ENCODE measurements around the gene UTF1.
"Not testable (repeated sequence)": the region's sequence is repeated elsewhere in the genome, so short reads cannot be mapped to it uniquely, and the experiment has no call there.

Gene UTF1

GRCh38 chr10:133227256-133227655, 2.8 kb upstream of the UTF1 start:
- DNase-seq (ENCODE audit: low read depth in 2 of 2): no peak

- DNase-seq (ENCODE audit: low read depth in 2 of 2): no peak
These were observed 563 bp upstream of the UTF1 start for GRCh38 chr10:133229265-133230043.

- no peak for DNase-seq (ENCODE audit: low read depth in 2 of 2)
These were observed 574 bp downstream of the UTF1 start for GRCh38 chr10:133230387-133231195.

GRCh38 chr10:133231244-133231945, 1.4 kb downstream of the UTF1 start:
- no peak for DNase-seq (ENCODE audit: low read depth in 2 of 2)

DNA sequence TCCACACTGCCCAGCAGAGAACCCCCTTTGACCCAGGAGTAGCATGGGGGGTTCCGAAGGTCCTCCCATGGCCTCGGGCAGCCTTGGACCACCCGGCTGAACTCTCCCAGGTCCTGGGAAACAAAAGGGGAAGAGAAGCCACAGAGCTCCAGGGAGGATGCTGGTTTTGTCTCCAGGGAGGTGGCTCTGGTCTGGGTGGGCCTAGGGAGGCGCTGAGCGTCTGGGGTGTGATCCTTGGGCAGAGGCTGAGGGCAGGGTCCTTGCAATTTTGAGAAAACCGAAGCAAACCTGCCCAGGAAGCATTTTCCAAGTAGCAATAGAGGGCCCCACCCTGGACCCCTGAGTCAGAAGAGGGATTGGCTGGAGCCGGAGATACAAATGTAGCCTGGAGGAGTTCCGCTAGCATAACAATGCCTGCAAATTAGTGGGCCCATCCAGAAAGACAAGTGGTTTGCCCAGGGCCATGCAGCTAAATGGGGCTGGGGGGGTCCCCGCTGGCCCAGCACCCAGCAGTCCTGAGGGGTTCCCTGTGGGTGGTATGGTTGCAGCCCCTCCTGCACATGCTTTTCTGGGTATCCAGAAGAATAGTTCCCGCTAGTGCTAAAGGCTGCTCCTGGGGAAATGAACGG, 2.0 kb downstream of the UTF1 start:
- DNase-seq (ENCODE audit: low read depth in 2 of 2): no peak

DNA sequence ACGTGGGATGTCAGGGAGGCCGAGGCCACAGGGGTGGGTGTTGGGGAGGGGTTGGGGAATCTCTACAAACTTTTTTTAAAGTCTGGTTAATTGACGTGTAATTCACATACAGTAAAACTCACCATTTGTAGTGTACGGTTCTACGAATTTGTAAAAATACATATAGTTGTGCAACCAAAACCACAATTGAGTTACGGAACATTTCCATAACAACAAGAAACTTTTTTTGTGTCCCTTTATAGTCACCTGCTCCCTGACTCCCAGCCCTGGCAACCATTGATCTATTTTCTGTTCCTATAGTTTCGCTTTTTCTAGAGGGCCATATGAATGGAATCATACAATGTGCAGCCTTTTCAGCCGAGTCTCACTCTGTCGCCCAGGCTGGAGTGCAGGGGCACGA, 4.8 kb downstream of the UTF1 start:
- not testable (repeated sequence) for DNase-seq (ENCODE audit: low read depth in 2 of 2)

DNA sequence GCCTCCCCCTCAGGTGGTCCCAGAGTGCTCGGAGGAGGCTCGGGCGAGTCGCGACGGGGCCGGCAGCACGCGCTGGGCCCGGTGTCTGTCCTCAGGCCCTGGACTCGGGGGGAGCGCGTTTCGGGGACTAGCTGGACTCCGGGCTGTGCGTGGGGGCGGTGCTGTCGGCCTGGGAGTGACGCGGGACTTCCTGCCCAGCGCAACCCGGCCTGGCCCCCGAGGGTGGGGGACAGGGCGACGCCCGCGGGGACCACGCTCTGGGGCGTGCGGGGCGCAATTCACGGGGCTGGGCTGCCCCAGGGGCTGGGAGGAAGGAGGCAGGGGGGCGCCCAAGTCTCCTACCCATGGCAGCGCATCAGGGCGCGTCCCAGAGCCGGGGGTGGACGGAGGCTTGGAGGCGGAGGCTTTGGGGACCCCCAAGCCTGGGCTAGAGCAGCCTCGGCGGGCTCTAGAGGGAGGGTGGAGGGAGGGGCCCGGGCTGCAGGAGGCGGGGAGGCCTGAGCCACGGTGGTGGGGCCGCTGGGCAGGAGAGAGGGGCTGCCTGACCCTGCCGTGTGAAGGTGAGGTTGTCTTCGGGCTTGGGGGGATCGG, 5.3 kb downstream of the UTF1 start:
- DNase-seq (ENCODE audit: low read depth in 2 of 2): no peak

GRCh38 chr10:133235932-133236331, 5.9 kb downstream of the UTF1 start:
- no peak for DNase-seq (ENCODE audit: low read depth in 2 of 2)

- no peak for DNase-seq (ENCODE audit: low read depth in 2 of 2)
These were observed 6.6 kb downstream of the UTF1 start for GRCh38 chr10:133236401-133237240.

DNA sequence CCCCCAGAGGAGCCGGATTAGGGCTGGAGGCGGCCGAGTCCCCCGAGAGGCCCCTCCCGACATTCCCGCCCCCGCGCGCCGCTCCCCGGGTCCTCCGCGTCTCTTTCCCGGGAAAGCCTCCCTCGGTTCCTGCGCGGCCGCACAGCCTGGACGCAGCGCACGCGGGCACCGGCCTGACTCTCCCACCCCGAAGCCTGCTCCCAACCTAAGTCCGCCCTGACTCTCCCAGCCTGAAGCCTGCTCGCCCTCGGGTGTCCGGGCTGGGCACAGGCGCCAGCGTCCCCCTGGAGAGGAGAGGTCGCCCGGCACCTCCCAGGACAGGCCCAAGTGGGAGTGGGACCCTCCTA, 7.2 kb downstream of the UTF1 start:
- DNase-seq (ENCODE audit: low read depth in 2 of 2): no peak

DNA sequence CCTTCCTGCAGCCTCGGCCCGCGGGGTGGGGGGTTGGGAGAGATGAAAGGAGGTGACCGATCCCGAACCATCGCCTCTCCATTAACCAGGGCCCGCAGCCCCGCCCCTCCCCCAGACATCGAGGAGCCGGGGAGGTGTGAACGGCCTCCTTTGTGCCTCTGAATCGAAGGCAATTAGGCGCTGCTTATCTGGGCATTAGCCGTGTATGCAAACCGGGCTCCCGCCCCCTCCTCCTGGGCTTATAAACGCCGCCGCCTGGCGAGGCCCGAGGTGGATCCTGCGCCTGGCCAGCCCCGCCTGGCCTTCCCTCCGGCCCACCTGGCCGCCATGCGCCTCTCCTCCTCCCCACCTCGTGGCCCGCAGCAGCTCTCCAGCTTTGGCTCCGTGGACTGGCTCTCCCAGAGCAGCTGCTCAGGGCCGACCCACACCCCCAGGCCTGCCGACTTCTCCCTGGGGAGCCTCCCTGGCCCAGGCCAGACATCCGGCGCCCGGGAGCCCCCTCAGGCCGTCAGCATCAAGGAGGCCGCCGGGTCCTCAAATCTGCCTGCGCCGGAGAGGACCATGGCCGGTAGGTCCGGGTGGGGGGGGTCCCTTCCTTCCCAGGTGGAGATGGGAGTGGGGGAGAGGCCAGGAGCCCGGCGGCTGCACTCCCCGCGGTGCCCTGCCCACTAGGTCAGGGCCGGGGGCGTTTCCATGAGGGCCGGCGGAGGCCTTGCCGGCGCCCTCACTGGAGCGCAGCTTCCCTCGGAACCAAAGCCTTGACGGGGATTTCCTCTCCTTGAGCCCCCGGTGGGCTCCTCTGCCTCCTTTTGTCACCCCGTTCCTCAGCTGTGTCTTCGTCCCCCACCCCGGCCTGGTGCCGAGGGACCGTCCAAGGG, 7.8 kb downstream of the UTF1 start, which contains the start of gene VENTX:
Gene VENTX, plus strand, starts transcription at position 268 of the 878 bp plus-strand sequence. Its CDS starts 60 bp downstream, at position 328.
- DNase-seq (ENCODE audit: low read depth in 2 of 2): no peak

DNA sequence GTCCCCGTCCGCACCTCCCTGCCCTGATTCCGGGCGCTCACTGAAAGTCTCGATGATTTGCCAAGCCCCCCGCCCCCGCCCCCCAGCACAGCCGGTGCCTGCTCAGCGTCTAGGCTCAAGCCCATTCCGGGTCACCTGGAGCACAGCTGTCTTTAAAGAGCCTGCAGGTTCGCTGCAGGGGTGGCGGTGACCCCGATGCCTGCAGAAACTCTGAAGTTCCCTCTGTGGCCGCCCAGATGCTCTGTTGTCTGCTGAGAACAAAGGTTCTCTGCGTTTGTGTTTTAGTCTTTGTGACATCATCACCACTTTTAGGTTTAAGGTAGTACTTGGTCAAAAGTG, 8.4 kb downstream of the UTF1 start:
- DNase-seq (ENCODE audit: low read depth in 2 of 2): no peak

- DNase-seq (ENCODE audit: low read depth in 2 of 2): no peak
These were observed 10.0 kb downstream of the UTF1 start for GRCh38 chr10:133239990-133240389.

DNA sequence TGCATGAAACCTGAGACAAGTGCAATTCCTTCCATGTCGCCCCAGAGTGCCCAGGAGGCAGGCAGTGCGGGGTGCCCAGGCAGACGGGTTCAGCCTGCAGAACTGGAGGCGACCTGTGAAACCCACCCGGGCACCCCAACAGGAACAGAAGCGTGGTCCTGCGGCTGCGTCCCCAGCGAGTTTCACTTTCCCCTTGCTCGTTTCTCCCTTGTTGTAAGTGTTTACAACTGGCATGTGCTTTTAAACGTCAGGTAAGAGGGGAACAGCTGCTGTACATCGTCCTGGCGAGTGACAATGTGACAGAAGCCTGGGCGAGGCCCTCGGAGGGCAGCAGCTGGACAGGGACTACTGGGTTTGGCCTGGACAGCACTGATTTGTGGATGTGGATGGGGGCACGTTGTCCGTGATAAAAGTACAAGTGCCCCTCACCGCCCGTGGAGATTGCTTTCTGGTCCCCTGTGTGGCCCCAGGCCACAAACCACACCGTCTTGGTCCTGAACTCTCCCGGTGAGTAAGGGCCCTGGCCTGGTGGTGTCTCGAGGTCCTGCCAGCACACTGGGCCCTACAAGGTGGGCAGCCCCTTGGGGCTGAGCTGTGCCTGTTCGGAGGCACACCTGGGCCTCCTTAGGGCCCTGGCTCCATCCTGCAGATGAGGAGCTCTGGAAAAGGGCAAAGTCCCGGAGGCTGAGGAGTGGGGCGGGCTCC, 11.6 kb downstream of the UTF1 start:
- DNase-seq (ENCODE audit: low read depth in 2 of 2): no peak

- no peak for DNase-seq (ENCODE audit: low read depth in 2 of 2)
These were observed 12.8 kb downstream of the UTF1 start for GRCh38 chr10:133242611-133243356.

DNA sequence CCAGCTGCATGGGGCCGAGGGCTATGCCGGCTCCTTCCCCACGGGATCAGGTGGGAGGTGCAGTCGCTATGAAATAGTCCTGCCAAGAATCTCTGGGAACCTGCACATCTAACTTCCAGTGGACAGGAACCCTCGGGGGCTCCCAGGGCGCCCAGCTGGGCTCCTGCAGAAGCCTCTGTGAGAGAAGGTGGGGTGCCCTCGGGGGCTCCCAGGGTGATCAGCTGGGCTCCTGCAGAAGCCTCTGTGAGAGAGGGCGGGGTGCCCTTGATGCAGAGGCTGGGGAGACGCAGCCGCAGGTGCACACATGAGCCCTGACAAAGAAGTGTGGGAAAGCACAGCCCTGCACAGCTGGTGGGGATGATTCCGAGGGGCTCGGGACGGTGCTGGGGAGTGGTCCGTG, 13.6 kb downstream of the UTF1 start:
- no peak for DNase-seq (ENCODE audit: low read depth in 2 of 2)

GRCh38 chr10:133245439-133246235, 15.6 kb downstream of the UTF1 start:
- DNase-seq (ENCODE audit: low read depth in 2 of 2): no peak

GRCh38 chr10:133246236-133246626, 16.2 kb downstream of the UTF1 start:
- no peak for DNase-seq (ENCODE audit: low read depth in 2 of 2)

Data from stimulated activated CD4-positive, alpha-beta T cell treated with anti-CD3 and anti-CD28 coated beads, Interleukin-15, amount 100 ng/mL, for 48 hours (primary cell).